Activated CD8-positive, alpha-beta memory T cell treated with anti-CD3 and anti-CD28 coated beads for 36 hours (primary cell): ENCODE measurements around the gene ADAP1. TPM values are rescaled to one million over a fixed set of nuclear protein-coding genes. Genes with fewer than 3 reads are reported as not detected.

Experiments used
- CTCF ChIA-PET: fragments of 350-600 bp; sonication (Branson Sonifier 250); formaldehyde crosslinking; loops from one replicate; lab custom pipeline; 2021; ENCODE audit warnings: antibody characterized with exemption; lab: Charles Lee
- POLR2A ChIA-PET: fragments of 350-600 bp; sonication (Branson Sonifier 250); formaldehyde crosslinking; loops from one replicate; lab custom pipeline; 2021; ENCODE audit warnings: antibody characterized with exemption; lab: Charles Lee
- total RNA-seq, 2 experiments: library from RNA; stranded (reverse); gene quantifications; one replicate each; pipeline ENCODE4 v1.2.3, GENCODE V29; 2021

Gene ADAP1
- total RNA-seq, 2 experiments from 2014 or later: 68.9 to 69.1 TPM

DNA sequence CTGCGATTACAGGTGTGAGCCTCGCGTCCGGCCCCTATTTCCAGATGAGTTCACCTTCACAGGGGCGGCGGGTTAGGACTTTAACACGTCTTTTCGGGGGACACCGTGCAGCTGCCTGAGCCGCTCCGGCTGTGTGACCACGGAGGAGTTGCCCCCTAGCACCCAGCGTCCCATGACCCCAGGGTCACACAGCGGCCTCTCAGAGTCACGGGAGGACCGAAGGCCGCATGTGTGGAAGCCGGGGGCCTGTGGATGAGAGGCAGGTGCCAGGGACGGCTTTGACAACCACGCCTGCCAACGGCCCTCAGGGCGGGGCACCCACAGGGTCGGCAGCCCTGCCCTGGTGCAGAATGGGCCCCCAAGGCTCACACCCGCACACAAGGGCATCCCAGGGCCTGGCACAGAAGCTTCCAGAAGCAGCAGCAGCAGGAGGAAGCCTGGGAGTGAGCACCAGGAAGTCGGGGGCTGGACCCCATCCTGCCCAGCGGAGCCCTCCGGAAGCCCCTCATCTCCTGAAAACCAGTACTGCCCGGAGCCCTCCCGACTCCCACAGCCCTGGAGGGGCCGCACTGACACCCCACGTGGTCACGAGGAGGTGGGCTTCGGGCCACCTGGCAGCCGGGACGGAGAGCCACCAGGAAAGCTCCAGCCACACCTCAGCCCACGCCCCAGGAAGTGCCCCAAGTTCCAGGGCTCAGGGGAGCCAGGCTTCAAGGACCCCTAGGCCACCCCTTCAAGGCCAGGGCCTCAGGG, 32.7 kb downstream of the ADAP1 start:
- CTCF ChIA-PET: interaction anchor here (1.1 kb wide), 1 partner anchor 17 kb away, joined by 3 read pairs; no protein-coding TSS in a partner anchor
- POLR2A ChIA-PET: interaction anchor here (0.5 to 2.1 kb wide), 3 partner anchors 28 to 63 kb away, joined by 3 to 22 read pairs (median 3); partner anchors contain the start of gene COX19

DNA sequence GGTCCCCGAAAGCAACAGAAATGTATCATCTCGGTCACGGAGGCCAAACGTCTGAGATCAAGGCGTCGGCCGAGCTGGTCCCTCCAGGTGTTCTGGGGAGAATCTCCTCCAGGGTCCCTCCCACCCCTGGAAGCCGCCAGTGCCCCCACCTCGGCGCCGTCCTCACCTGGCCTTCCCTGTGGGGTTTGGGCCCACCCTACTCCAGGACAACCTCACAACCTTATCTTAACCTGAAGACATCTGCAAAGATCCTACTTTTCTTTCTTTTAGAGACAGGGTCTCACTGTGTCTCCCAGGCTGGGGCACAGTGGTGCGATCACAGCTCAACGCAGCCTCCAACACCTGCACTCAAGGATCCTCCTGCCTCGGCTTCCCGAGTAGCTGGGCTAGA, 33.4 kb downstream of the ADAP1 start:
- CTCF ChIA-PET: interaction anchor here (1.1 kb wide), 1 partner anchor 17 kb away, joined by 3 read pairs; no protein-coding TSS in a partner anchor
- POLR2A ChIA-PET: interaction anchor here (0.5 to 0.6 kb wide), 2 partner anchors 29 to 62 kb away, joined by 3 read pairs; no protein-coding TSS in a partner anchor

DNA sequence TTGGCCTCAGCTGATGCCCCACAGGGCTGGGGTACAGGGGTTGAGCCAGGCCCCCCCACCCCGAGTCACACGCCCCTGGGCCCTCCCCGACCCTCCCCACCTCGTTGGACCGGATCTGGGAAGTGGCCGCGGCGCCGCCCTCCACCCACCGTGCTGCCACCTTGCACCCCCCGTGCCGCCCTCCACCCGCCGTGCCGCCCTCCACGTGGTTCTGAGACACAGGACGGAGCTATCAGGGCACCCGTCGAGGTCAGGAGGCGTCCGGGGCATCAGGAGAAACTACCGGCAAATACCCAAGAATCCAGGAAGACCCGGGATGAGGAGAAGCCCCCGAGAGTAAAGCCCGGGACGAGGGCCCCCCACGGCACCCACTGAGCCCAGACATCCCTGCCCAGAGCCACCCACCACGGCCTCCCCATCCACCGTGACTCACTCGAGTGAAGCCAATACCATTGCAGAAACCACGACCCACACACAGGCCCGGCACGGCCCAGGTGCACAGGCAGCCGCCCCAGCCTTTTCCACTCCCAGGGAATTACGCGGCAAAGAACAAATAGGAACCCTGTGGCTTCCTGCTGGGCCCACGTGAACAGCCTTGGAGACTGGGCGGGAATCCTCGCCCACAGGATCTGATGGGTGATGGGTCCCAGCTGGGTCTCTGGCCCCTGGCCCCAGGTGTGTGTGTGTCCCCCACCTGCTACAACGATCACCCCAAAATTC, 34.0 kb downstream of the ADAP1 start:
- POLR2A ChIA-PET: no interaction called here
- CTCF ChIA-PET: no interaction called here

DNA sequence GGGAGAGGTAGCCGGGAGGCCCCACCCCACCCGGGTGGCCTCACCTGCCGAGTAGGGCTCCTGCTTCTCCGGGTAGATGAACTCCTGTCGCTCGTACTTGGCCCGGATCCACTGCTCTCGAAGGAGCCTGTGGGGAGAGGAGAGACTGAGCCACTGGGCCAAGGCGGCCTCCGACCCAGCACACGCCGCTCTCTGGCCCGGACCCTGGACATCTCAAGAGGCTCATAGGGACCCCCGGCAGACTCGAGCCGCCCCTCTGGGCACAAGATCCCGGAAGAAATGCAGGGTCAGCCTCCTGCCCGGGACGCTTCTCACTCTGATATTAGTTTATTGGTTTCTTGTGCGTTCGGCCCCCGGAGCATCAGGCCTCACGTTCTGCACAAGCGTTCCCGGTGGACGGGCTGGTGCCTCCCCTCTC, 34.5 kb downstream of the ADAP1 start:
- POLR2A ChIA-PET: no interaction called here
- CTCF ChIA-PET: no interaction called here

DNA sequence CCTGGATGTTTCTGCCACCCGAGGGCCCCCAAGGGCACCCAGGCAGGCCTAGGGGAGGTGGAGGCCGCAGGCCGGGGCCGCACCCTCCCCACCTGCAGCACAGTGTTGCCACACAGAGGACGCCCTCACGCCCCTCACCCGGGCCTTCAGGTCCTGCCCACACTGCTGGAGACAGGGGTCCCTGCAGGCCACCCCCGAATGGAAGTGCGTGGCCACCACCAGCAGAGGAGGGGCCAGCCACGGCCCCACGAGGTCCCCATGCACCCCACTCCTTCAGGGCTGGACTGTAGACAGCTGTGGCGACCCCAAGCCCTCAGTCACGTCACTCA, 35.4 kb downstream of the ADAP1 start:
- CTCF ChIA-PET: interaction anchor here (1.0 kb wide), 1 partner anchor 11 kb away, joined by 3 read pairs; no protein-coding TSS in a partner anchor
- POLR2A ChIA-PET: interaction anchor here (0.6 kb wide), 1 partner anchor 11 kb away, joined by 5 read pairs; no protein-coding TSS in a partner anchor

DNA sequence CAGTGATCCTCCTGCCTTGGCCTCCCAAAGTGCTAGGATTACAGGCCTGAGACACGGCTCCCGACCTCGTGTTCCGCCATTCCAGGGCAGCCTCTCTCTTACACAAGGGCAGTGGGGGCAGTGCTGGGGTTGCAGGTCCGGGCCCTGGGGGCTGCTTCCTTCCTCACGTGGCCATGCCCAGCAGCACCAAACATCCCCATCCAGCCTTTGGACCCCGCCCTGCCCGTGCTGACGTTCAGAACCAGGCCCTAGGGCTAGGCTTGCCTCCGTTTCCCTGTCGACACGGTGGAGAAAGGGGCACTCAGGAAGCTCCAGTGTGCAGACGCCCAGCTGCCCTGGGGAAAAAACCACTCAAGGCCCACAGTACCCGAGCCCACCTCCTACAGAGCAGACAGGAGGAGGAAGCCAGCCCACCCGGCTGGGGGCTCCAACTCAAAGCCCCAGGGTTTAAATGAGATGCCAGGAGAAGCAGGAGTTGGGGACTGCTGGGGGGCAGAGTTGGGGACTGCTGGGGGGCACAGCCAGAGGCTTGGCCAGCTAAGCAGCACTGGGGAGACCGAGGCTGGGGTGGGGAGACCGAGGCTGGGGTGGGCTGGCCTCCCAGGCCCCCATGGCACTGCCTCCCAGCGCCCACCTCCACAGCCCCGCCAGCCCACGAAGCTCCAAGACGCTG, 35.9 kb downstream of the ADAP1 start:
- CTCF ChIA-PET: interaction anchor here (1.0 to 1.1 kb wide), 2 partner anchors 10 to 655 kb away, joined by 3 read pairs; no protein-coding TSS in a partner anchor
- POLR2A ChIA-PET: interaction anchor here (0.6 kb wide), 1 partner anchor 11 kb away, joined by 5 read pairs; no protein-coding TSS in a partner anchor

DNA sequence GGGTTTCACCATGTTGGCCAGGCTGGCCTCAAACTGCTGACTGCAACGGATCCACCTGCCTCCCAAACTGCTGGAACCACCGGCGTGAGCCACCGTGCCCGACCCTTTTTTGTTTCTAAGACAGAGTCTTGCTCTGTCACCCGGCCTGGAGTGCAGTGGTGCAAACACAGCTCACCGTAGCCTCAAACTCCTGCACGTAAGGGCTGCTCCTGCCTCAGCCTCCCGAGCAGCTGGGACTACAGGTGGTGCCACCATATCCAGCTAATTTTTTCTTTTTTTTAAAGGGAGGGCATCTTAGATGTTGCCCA, 36.4 kb downstream of the ADAP1 start:
- CTCF ChIA-PET: interaction anchor here (1.0 to 1.1 kb wide), 2 partner anchors 10 to 654 kb away, joined by 3 read pairs; no protein-coding TSS in a partner anchor
- POLR2A ChIA-PET: no interaction called here

DNA sequence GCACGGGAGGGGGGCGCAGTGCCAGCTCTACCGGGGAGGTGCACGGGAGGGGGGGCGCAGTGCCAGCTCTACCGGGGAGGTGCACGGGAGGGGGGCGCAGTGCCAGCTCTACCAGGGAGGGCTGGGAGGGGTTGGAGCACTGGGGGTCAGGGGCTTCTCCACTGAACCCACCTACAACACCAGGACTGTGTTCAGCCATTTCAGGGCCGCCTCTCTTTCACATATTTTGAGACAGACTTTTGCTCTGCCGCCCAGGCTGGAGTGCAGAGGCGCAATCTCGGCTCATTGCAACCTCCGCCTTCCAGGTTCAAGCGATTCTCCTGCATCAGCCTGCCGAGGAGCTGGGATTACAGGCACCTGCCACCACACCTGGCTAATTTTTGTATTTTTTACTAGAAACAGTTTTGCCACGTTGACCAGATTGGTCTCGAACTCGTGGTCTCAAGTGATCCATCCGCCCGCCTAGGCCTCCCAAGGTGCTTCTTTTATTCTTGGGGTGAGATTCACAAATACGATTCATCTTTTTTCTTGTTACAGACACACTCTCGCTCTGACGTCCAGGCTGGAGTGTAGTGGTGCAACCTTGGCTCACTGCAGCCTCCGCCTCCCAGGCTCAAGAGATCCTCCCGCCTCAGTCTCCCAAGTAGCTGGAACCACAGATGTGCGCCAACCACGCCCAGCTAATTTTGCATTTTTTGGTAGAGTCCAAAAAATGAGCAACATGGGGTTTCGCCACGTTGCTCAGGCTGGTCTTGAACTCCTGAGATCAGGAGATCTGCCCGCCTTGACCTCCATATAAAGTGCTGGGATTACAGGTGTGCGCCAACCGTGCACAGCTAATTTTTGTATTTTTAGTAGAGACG, 37.0 kb downstream of the ADAP1 start:
- ChIA-PET POLR2A (no interaction called here), CTCF (interaction anchor here (1.1 to 1.2 kb wide), 2 partner anchors 13 to 653 kb away, joined by 3 read pairs; no protein-coding TSS in a partner anchor)

DNA sequence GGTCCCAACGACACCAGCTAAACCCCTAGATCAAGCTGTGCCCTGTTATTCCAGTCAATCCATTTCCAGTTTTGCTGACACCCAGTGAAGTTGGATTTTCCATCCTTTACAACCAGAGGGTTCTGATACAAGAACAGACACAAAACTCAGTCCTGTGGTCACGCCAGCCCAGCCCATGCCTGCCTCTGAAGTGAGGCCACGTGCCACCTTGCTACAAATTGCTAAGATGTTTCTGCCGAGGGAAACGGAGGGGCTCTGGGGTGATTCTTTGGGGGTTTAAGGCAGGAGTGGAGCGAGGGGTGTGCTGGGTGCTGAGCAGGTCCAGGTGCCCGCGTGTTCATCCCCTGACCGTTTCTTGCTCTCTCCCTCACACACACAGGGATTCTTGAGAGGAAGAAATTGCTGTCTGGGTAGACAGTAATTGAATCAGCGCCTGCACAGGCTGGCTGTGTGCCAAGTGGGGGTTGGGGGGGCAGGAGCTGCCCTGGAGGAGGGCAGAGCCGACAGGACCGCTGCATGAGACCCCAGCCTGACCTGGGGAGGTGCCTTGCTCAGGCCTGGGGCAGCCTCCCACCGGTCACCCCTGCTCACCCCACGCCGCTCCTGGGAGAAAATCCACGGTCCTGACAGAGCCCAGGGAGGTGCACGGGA, 38.1 kb downstream of the ADAP1 start:
- CTCF ChIA-PET: interaction anchor here (1.2 kb wide), 1 partner anchor 14 kb away, joined by 3 read pairs; no protein-coding TSS in a partner anchor
- POLR2A ChIA-PET: no interaction called here

DNA sequence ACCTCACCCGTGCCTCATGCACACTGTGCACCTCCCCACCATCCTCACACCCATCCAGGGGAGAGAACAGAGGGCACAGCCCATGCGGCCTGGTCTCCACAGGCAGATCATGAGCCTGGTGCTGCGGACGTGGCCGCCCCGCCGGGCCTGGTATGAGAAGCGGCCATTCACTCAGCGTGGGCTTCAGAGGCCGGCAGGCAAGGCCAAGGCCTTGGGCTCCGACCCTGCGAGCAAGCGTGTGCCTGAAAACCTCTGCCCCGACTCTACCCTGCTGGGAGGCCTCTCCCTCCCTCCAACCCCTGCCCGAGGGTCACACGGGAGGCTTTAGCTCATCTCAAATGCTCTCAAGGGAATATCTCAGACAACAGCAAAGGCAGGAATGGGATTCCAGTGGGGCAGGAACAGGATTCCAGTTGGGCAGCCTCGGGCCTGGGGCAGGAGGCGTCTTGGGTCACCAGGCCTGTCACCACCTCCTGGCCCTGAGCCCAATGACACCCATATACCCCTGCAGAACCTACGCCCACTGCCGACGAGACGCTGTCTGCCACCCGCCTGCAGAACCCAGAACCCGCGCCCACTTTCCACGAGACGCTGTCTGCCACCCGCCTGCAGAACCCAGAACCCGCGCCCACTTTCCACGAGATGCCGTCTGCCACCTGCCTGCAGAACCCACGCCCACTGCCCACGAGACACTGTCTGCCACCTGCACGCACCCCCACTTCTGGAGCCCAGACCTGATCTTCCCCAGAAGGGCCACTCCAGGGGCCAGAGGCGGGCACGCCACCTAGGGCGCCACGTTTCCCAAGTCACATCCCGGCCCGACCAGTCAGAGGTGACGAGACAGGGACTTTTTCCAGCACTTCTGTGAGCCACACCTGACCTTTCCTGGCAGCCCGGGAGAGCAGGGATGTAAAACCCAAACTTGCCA, 38.9 kb downstream of the ADAP1 start:
- CTCF ChIA-PET: no interaction called here
- POLR2A ChIA-PET: no interaction called here

DNA sequence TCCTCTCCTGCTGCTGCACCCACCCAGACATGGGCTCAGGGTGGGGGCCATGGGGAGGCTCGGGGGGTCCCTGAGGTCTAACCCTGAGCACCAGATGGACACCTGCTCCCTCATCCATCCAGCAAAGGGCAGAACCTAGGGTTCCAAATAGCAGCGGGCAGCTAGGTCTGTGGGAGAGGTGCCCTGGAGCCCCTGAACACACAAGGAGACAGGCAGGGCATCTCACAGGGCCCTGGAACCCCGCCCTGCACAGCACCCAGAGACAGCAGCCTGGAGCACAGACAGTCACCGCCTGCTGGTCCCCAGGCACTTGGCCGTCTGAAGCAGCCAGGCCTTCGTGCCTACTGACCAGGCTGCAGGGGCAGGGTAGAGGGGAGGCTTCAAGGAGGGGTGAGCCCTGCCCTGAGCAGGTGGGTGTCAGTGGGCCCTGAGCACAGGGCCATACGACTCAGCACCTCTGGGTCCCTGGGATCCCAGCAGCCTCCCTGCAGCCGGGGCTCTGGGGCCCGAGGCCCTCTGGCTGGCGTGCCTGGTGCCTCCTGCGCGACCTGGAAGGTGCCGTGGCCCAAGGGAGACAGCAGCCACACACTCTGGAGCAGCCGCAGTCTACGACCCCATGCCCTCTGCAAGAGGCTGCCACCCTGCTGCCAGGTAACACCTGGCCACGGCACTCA, 39.8 kb downstream of the ADAP1 start:
- ChIA-PET POLR2A (no interaction called here), CTCF (interaction anchor here (0.6 kb wide), 1 partner anchor 16 kb away, joined by 4 read pairs; no protein-coding TSS in a partner anchor)

DNA sequence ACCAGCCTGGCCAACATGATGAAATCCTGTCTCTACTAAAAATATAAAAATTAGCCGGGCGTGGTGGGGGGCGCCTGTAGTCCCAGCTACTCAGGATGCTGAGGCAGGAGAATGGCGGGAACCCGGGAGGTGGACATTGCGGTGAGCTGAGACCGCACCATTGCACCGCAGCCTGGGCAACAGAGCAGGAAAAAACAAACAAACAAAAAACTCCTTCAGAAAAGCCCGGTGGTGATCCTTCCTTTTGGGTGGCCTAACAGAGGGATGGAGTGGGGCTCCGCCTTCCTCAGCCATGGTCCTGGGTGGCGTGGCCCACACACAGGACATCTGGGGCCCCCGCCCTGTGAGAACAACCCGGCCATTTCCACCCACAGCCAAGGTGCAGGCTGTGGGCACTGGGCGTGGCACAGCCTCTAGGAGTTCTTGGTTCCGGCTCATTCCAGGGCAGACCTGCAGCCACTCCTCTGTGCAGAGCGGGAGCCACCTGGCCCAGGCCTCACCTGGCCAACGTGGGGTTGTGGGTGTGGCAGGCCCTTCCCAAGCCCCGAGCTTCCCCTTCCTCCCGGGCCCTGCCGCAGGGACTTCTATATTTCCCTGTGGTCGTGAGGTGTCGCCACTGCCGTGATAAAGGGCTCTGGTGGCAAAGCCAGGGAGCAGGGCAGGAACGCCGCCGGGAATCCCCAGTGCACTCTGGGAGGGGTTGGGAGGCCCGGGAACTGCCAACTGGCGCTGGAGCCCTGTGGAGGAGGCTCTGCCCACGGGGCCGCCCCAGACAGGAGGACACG, 40.6 kb downstream of the ADAP1 start:
- ChIA-PET CTCF (interaction anchor here (0.6 kb wide), 1 partner anchor 16 kb away, joined by 4 read pairs; no protein-coding TSS in a partner anchor), POLR2A (interaction anchor here (0.7 kb wide), 1 partner anchor 57 kb away, joined by 4 read pairs; no protein-coding TSS in a partner anchor)

DNA sequence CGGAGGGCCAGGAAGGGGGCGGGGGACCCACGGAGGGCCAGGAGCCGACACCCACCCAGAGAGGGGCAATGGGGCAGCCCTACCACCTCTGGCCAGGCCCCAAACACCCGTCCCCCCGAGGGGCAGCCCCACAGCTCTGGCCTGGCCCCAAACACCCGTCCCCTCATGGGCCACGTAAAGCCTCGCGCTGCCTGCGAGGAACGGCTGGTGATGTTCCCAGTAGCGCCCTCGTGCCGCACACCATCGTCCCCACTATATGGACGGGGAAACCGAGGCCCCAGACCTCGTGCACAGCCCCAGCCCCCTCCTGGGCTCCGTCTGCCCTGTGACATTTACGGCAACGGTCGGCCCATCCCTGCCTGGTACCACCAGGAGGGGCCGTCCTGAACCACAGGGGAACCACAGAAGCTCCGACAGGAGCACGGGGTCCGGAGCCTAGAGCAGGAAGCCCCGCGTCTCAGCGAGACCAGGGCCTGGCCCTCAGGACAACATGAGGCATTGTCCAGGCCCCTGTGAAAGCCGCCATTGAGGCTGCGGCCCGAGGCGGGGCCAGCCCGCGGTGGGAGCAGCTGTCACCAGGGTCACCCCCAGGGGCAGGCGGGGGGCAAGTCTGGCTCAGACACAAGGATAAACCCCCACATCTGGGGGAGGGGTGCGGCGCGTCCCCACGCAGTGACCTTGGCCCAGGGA, 42.5 kb downstream of the ADAP1 start:
- ChIA-PET CTCF (no interaction called here), POLR2A (no interaction called here)

DNA sequence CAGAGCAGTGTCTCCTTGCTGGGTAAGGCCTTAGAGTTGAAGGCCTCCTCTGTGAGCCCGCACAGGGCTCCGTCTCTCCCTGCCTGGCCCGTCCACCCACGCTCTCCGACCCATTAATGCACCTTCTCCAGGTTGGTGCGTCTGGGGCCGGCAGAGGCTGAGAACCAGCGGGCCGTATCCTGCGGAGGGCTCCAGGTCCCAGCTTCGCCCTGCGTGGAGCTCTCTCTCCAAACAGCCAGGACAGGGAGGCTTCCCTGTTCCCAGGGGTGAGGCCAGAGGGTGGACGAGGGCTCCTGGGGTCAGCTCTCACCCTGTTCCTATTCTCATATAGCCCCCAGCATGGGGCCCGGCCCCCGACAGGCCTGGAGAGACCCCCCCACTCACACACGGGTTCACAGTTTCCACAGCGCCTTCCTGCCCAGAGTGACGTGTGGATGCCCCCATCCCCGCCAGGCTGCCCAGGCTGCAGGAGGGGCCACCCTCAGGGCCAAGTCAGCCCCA, 43.5 kb downstream of the ADAP1 start:
- CTCF ChIA-PET: interaction anchor here (0.6 to 3.8 kb wide), 3 partner anchors 17 to 64 kb away, joined by 5 to 15 read pairs (median 7); partner anchors contain the start of gene COX19
- POLR2A ChIA-PET: interaction anchor here (1.0 kb wide), 1 partner anchor 42 kb away, joined by 5 read pairs; no protein-coding TSS in a partner anchor
